Stomach (tissue), 4 donors: Measurements from ENCODE around the gene DPF3.

Experiments used
- EP300 ChIP-seq: sonication (generic); formaldehyde crosslinking; IDR thresholded peaks from one replicate; pipeline ENCODE4 v1.6.1; 2017; ENCODE audit warnings: antibody characterized with exemption
- POLR2A ChIP-seq, 4 donors: fragments of 450-650 bp; IDR thresholded peaks; one replicate each; pipeline ENCODE4 v1.6.1; 2016; ENCODE audit warnings: antibody characterized with exemption in 4 of 4, control low read depth in 2 of 4, mild to moderate bottlenecking in 1 of 4, moderate library complexity in 1 of 4
- POLR2AphosphoS5 ChIP-seq, 3 donors: sonication (generic); formaldehyde crosslinking; IDR thresholded peaks; one replicate each; pipeline ENCODE4 v1.6.1; 2016; ENCODE audit warnings: antibody characterized with exemption in 3 of 3
- TF ChIP-seq, protein P1 (sequence below), 7 experiments: fragments of 450-650 bp in 4 of 7; fragments of 200-600 bp in 3 of 7; sonication (generic) in 3 of 7; IDR thresholded peaks; one replicate each; pipeline ENCODE4 v1.5.1; 2016 to 2019; ENCODE audit warnings: antibody characterized with exemption in 7 of 7, control low read depth in 2 of 7, mild to moderate bottlenecking in 1 of 7

DNA sequence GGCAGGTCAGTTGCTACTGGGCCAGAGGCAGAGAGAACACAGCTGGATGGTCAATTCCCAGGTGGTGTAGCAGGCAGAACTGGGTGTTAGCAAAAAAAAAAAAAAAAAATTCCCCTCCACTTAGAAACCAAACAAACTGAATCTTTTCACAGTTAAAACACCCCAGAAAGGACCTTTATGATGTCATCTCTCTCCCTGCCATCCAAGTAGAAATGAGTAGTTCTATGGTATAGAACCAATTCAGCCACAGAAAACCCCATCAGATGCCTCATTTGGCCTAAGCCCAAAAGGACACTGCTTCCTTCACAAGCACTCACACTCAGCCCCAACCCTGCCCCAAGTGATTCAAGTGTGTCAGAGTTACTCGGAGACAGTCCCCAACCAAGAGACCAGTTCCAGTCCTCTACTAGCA lies 230.8 kb downstream of the DPF3 start:
- TF ChIP-seq, protein P1, sequence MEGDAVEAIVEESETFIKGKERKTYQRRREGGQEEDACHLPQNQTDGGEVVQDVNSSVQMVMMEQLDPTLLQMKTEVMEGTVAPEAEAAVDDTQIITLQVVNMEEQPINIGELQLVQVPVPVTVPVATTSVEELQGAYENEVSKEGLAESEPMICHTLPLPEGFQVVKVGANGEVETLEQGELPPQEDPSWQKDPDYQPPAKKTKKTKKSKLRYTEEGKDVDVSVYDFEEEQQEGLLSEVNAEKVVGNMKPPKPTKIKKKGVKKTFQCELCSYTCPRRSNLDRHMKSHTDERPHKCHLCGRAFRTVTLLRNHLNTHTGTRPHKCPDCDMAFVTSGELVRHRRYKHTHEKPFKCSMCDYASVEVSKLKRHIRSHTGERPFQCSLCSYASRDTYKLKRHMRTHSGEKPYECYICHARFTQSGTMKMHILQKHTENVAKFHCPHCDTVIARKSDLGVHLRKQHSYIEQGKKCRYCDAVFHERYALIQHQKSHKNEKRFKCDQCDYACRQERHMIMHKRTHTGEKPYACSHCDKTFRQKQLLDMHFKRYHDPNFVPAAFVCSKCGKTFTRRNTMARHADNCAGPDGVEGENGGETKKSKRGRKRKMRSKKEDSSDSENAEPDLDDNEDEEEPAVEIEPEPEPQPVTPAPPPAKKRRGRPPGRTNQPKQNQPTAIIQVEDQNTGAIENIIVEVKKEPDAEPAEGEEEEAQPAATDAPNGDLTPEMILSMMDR (IDR thresholded peaks at IDR 0.05): no peak
- TF ChIP-seq EP300 (no peak), POLR2A (IDR thresholded peaks at IDR 0.05) (no peak), POLR2AphosphoS5 (IDR thresholded peaks at IDR 0.05) (no peak)
